ENCODE results near the gene FNIP2.

- no peak for TF ChIP-seq CTCF (IDR thresholded peaks at IDR 0.05)
- TF ChIP-seq ZFX (IDR thresholded peaks at IDR 0.05; ENCODE audit: borderline replicate concordance) = no peak
These were observed 161.3 kb downstream of the FNIP2 start for GRCh38 chr4:158929939-158930638.
